Endothelial cell (in vitro differentiated cells): ENCODE data around the gene SLC5A12. TPM values are rescaled to one million over a fixed set of nuclear protein-coding genes. Genes with fewer than 3 reads are reported as not detected.

Experiments
- DNase-seq: peaks from one replicate; pipeline ENCODE4 v3.0.0; 2021; ENCODE audit warnings: low spot score
- H3K27ac Mint-ChIP-seq: one replicate; pipeline ENCODE4 v1.8.0; 2021; ENCODE audit warnings: mixed read lengths, inconsistent platforms; ENCODE audit not compliant: unreplicated experiment
- H3K27me3 Mint-ChIP-seq: one replicate; pipeline ENCODE4 v1.8.0; 2021; ENCODE audit warnings: mild to moderate bottlenecking, moderate library complexity, mixed read lengths, inconsistent platforms; ENCODE audit not compliant: unreplicated experiment
- H3K36me3 Mint-ChIP-seq: one replicate; pipeline ENCODE4 v1.8.0; 2021; ENCODE audit warnings: mild to moderate bottlenecking, low read depth, mixed read lengths, inconsistent platforms; ENCODE audit not compliant: unreplicated experiment
- H3K4me1 Mint-ChIP-seq: one replicate; pipeline ENCODE4 v1.8.0; 2021; ENCODE audit warnings: mild to moderate bottlenecking, mixed read lengths, inconsistent platforms; ENCODE audit not compliant: unreplicated experiment
- H3K4me3 Mint-ChIP-seq: one replicate; pipeline ENCODE4 v1.8.0; 2021; ENCODE audit warnings: mild to moderate bottlenecking, mixed read lengths, inconsistent platforms; ENCODE audit not compliant: unreplicated experiment
- H3K9me3 Mint-ChIP-seq: one replicate; pipeline ENCODE4 v1.8.0; 2021; ENCODE audit warnings: mixed read lengths, inconsistent platforms; ENCODE audit not compliant: unreplicated experiment
- CTCF ChIP-seq: fragments of 200-600 bp; sonication (generic); IDR thresholded peaks from one replicate; pipeline ENCODE4 v1.5.0; 2021; ENCODE audit warnings: antibody characterized with exemption; ENCODE audit not compliant: unreplicated experiment
- total RNA-seq: library from RNA; stranded (reverse); fragmentation: NEBNext Ultra II Directional; extraction: Animal tissue kit (Norgen Biotek cat#: 25700); gene quantifications from one replicate; pipeline ENCODE4 v1.2.1, GENCODE V29; 2021; ENCODE audit not compliant: unreplicated experiment

Gene SLC5A12
- total RNA-seq, 1 donor from 2014 or later, result 0.21 TPM

- no peak for DNase-seq
- no peaks in the 10 kb centered on the region for H3K36me3 Mint-ChIP-seq
- TF ChIP-seq CTCF, result no peak
These were observed 7.4 kb upstream of the SLC5A12 start for GRCh38 chr11:26729284-26729683.

GRCh38 chr11:26726960-26727359 lies 5.1 kb upstream of the SLC5A12 start:
- no peak for TF ChIP-seq CTCF
- Mint-ChIP-seq H3K36me3 (no peaks in the 10 kb centered on the region), H3K9me3 (no peaks in the 10 kb centered on the region), H3K27ac (no peak overlapping the region), H3K4me1 (no peaks in the 10 kb centered on the region), H3K27me3 (no peaks in the 10 kb centered on the region), H3K4me3 (no peak overlapping the region)
- DNase-seq, result no peak

More at GRCh38 chr11:26729284-26729683, 7.4 kb upstream of the SLC5A12 start:
- no peak overlapping the region for H3K27ac Mint-ChIP-seq
- H3K9me3 Mint-ChIP-seq, result no peaks in the 10 kb centered on the region
- no peaks in the 10 kb centered on the region for H3K27me3 Mint-ChIP-seq
- H3K4me1 Mint-ChIP-seq, result no peaks in the 10 kb centered on the region
- H3K4me3 Mint-ChIP-seq, result no peak overlapping the region

GRCh38 chr11:26719998-26720397 lies 1.9 kb downstream of the SLC5A12 start:
- DNase-seq, result no peak
- no peak overlapping the region for H3K27ac Mint-ChIP-seq
- H3K9me3 Mint-ChIP-seq, result no peaks in the 10 kb centered on the region
- H3K4me1 Mint-ChIP-seq, result no peaks in the 10 kb centered on the region
- no peak overlapping the region for H3K4me3 Mint-ChIP-seq
- no peaks in the 10 kb centered on the region for H3K27me3 Mint-ChIP-seq
- no peak for TF ChIP-seq CTCF
- no peaks in the 10 kb centered on the region for H3K36me3 Mint-ChIP-seq

GRCh38 chr11:26719289-26719973 lies 2.4 kb downstream of the SLC5A12 start:
- Mint-ChIP-seq H3K4me3 (no peak overlapping the region), H3K4me1 (no peaks in the 10 kb centered on the region), H3K36me3 (no peaks in the 10 kb centered on the region), H3K9me3 (no peaks in the 10 kb centered on the region), H3K27me3 (no peaks in the 10 kb centered on the region), H3K27ac (no peak overlapping the region)
- TF ChIP-seq CTCF, result no peak
- no peak for DNase-seq

GRCh38 chr11:26717771-26718170 lies 4.1 kb downstream of the SLC5A12 start:
- Mint-ChIP-seq H3K27ac (no peak overlapping the region), H3K9me3 (no peaks in the 10 kb centered on the region), H3K36me3 (no peaks in the 10 kb centered on the region), H3K4me3 (no peak overlapping the region), H3K4me1 (no peaks in the 10 kb centered on the region), H3K27me3 (no peaks in the 10 kb centered on the region)
- no peak for DNase-seq
- TF ChIP-seq CTCF, result no peak
